ENCODE data around the gene NOL7. TPM values are rescaled to one million over a fixed set of nuclear protein-coding genes. Genes with fewer than 3 reads are reported as not detected.

NOL7 gene
- total and polyA plus RNA-seq, 2 experiments from 2014 or later: 97.2 to 251 TPM

DNA sequence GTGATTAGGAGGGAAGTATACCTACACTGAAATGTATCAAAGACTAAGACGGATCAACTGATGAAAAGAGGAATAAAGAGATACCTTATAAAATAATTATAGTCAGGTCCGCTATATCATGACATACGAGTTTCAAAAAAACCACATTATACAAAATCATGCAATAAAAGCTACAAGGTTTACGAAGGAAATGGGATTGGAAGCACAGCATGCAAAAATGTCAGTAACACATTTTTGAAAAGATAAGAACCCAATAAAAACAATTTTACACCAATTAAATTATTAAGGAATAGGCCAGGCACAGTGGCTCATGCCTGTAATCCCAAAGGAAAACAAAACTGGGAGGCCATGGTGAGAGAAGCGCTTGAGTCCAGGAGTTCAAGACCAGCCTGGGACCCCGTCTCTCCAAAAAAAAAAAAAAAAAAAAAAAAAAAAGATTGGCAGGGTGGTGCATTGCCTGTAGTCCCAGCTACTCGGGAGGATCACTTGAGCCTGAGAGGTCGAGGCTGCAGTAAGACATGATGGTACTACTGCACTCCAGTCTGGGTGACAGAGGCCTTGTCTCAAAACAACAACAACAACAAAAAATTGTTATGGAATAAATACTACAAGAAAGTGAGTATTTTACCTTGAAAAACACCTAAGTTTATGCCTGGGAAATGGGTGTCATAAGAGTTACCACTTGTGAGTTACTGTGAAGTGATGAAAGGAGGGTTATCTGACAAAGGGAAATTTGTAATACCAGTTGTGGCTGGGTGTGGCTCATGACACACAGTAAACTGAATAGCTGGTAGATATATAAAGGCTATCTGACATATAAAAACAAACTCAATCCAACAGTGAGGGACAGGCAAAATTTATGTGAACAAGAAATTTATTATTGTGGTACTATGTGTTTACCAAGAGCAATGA is 51.3 kb downstream of the NOL7 start:
- Histone ChIP-seq H4K20me1 (replicated peaks; ENCODE audit: insufficient read depth) (peaks cover 6% of the 10 kb centered on the region), H3K9me2 (ENCODE audit: insufficient read depth) (no peaks in the 10 kb centered on the region), H3K4me2 (no peak overlapping the region), H3K4me1 (ENCODE audit: insufficient read depth) (peaks cover 28% of the 10 kb centered on the region), H3K27me3 (ENCODE audit: insufficient read depth) (no peaks in the 10 kb centered on the region), H3K27ac (ENCODE audit: low read depth) (no peak overlapping the region), H2AFZ (no peak overlapping the region), H3K79me2 (replicated peaks; ENCODE audit: insufficient read depth) (peaks cover 100% of the 10 kb centered on the region), H3K36me3 (ENCODE audit: insufficient read depth) (no peaks in the 10 kb centered on the region), H3K4me3 (no peak overlapping the region), H3F3A (replicated peaks; ENCODE audit: low read depth) (no peaks in the 10 kb centered on the region)
- Mint-ChIP-seq H3K9me3 (no peaks in the 10 kb centered on the region), H3K36me3 (ENCODE audit: low read depth) (peaks cover 3% of the 10 kb centered on the region; the same call in 2 of the 3 replicates), H3K27ac (no peak overlapping the region), H3K4me1 (peaks cover 43% of the 10 kb centered on the region), H3K4me3 (no peak overlapping the region), H3K27me3 (ENCODE audit: insufficient read depth, low read depth, poor library complexity) (no peaks in the 10 kb centered on the region)
- no peak for ATAC-seq
- TF ChIP-seq ETS1 (IDR thresholded peaks at IDR 0.05) (no peak), NANOG (IDR thresholded peaks at IDR 0.05; ENCODE audit: borderline replicate concordance) (no peak), CREB1 (CRISPR knock-in tag; IDR thresholded peaks at IDR 0.05; ENCODE audit: low read depth) (no peak), STAT1 (IDR thresholded peaks at IDR 0.05; ENCODE audit: unreplicated experiment) (no peak), ZNF462 (CRISPR knock-in tag; IDR thresholded peaks at IDR 0.05) (no peak), EZH2 (IDR thresholded peaks at IDR 0.05; ENCODE audit: low read depth, unreplicated experiment) (no peak), ZNF331 (CRISPR knock-in tag; IDR thresholded peaks at IDR 0.05; ENCODE audit: low read depth) (no peak), POLR2AphosphoS5 (IDR thresholded peaks at IDR 0.05; ENCODE audit: low read depth) (no peak)
- TF ChIP-seq, protein P1, sequence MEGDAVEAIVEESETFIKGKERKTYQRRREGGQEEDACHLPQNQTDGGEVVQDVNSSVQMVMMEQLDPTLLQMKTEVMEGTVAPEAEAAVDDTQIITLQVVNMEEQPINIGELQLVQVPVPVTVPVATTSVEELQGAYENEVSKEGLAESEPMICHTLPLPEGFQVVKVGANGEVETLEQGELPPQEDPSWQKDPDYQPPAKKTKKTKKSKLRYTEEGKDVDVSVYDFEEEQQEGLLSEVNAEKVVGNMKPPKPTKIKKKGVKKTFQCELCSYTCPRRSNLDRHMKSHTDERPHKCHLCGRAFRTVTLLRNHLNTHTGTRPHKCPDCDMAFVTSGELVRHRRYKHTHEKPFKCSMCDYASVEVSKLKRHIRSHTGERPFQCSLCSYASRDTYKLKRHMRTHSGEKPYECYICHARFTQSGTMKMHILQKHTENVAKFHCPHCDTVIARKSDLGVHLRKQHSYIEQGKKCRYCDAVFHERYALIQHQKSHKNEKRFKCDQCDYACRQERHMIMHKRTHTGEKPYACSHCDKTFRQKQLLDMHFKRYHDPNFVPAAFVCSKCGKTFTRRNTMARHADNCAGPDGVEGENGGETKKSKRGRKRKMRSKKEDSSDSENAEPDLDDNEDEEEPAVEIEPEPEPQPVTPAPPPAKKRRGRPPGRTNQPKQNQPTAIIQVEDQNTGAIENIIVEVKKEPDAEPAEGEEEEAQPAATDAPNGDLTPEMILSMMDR (conservative IDR thresholded peaks at IDR 0.05; ENCODE audit: low read depth in 2 of 2): no peak
- TF ChIP-seq, protein P2, sequence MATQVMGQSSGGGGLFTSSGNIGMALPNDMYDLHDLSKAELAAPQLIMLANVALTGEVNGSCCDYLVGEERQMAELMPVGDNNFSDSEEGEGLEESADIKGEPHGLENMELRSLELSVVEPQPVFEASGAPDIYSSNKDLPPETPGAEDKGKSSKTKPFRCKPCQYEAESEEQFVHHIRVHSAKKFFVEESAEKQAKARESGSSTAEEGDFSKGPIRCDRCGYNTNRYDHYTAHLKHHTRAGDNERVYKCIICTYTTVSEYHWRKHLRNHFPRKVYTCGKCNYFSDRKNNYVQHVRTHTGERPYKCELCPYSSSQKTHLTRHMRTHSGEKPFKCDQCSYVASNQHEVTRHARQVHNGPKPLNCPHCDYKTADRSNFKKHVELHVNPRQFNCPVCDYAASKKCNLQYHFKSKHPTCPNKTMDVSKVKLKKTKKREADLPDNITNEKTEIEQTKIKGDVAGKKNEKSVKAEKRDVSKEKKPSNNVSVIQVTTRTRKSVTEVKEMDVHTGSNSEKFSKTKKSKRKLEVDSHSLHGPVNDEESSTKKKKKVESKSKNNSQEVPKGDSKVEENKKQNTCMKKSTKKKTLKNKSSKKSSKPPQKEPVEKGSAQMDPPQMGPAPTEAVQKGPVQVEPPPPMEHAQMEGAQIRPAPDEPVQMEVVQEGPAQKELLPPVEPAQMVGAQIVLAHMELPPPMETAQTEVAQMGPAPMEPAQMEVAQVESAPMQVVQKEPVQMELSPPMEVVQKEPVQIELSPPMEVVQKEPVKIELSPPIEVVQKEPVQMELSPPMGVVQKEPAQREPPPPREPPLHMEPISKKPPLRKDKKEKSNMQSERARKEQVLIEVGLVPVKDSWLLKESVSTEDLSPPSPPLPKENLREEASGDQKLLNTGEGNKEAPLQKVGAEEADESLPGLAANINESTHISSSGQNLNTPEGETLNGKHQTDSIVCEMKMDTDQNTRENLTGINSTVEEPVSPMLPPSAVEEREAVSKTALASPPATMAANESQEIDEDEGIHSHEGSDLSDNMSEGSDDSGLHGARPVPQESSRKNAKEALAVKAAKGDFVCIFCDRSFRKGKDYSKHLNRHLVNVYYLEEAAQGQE (IDR thresholded peaks at IDR 0.05; ENCODE audit: unreplicated experiment): no peak
- DNase-seq (ENCODE audit: low spot score): no peak
